NCI-H748 (cell line): ENCODE measurements around the gene PISD.

Experiments
- DNase-seq: peaks from one replicate; lab custom pipeline; 2025; ENCODE audit not compliant: unreplicated experiment; lab: John Stamatoyannopoulos, UW

The PISD gene

GRCh38 chr22:31652911-31653684 is 8.9 kb downstream of the PISD start:
- DNase-seq = peak; percentile 60

GRCh38 chr22:31652088-31652487 is 9.9 kb downstream of the PISD start:
- no peak for DNase-seq

- DNase-seq = no peak
Measured at GRCh38 chr22:31651664-31652063, 10.4 kb downstream of the PISD start.

GRCh38 chr22:31650391-31650790 is 11.6 kb downstream of the PISD start:
- no peak for DNase-seq

GRCh38 chr22:31647523-31648320 is 14.3 kb downstream of the PISD start:
- DNase-seq = no peak

GRCh38 chr22:31647066-31647465 is 14.9 kb downstream of the PISD start:
- no peak for DNase-seq

- no peak for DNase-seq
Measured at GRCh38 chr22:31646186-31647019, 15.6 kb downstream of the PISD start.

- no peak for DNase-seq
Measured at GRCh38 chr22:31639436-31640039, 22.5 kb downstream of the PISD start.

GRCh38 chr22:31637891-31638618 is 24.0 kb downstream of the PISD start:
- DNase-seq = no peak

- DNase-seq = no peak
Measured at GRCh38 chr22:31637447-31637890, 24.5 kb downstream of the PISD start.

- no peak for DNase-seq
Measured at GRCh38 chr22:31635638-31636306, 26.2 kb downstream of the PISD start.

GRCh38 chr22:31631436-31631835 is 30.6 kb downstream of the PISD start:
- DNase-seq = no peak

- peak; percentile 79 for DNase-seq
Measured at GRCh38 chr22:31630331-31631329, 31.4 kb downstream of the PISD start.

- no peak for DNase-seq
Measured at GRCh38 chr22:31629741-31630184, 32.3 kb downstream of the PISD start.

- DNase-seq = no peak
Measured at GRCh38 chr22:31628969-31629708, 32.9 kb downstream of the PISD start.

GRCh38 chr22:31628362-31628761 is 33.7 kb downstream of the PISD start:
- no peak for DNase-seq

- no peak for DNase-seq
Measured at GRCh38 chr22:31627223-31627731, 34.7 kb downstream of the PISD start.
